ENCODE measurements around the gene GSTO2. TPM values are rescaled to one million over a fixed set of nuclear protein-coding genes. Genes with fewer than 3 reads are reported as not detected.

The GSTO2 gene
- total and polyA plus RNA-seq, 2 of the 13 experiments (the other 11 are each of a cell fraction or from before 2014, with no cell fraction given): 2.1 to 7.9 TPM

DNA sequence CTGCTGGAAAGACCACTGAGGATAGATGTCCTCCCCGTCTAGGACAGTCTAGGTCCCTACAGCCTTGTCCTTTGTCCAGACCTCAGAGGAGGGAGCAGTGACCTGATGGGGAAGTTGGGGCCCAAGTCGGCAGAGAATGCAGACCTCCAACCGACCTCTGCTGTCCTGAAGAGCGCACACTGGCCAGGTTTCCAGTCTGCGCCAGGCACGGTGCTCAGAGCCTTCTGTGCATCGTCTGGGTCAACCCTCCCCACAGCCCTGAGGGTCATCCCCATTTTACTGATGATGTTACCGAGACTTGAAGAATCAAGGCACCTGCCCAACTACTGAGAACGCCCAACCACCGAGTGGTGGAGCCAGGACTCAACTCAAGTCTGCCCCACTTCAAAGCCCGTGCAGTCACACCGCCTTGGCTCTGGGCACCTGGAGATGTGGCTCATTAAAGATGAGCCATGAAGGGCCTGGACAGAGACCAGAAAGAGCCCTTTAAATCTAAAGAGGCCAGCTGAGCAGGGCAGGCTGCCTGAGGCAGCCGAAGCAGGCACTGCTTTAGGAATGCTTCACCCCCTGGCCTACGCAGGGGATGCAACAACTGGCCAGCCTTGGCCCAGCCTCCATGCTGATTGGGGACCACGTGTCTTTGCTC, 64.9 kb downstream of the GSTO2 start (continued):
- TF ChIP-seq, protein P1, sequence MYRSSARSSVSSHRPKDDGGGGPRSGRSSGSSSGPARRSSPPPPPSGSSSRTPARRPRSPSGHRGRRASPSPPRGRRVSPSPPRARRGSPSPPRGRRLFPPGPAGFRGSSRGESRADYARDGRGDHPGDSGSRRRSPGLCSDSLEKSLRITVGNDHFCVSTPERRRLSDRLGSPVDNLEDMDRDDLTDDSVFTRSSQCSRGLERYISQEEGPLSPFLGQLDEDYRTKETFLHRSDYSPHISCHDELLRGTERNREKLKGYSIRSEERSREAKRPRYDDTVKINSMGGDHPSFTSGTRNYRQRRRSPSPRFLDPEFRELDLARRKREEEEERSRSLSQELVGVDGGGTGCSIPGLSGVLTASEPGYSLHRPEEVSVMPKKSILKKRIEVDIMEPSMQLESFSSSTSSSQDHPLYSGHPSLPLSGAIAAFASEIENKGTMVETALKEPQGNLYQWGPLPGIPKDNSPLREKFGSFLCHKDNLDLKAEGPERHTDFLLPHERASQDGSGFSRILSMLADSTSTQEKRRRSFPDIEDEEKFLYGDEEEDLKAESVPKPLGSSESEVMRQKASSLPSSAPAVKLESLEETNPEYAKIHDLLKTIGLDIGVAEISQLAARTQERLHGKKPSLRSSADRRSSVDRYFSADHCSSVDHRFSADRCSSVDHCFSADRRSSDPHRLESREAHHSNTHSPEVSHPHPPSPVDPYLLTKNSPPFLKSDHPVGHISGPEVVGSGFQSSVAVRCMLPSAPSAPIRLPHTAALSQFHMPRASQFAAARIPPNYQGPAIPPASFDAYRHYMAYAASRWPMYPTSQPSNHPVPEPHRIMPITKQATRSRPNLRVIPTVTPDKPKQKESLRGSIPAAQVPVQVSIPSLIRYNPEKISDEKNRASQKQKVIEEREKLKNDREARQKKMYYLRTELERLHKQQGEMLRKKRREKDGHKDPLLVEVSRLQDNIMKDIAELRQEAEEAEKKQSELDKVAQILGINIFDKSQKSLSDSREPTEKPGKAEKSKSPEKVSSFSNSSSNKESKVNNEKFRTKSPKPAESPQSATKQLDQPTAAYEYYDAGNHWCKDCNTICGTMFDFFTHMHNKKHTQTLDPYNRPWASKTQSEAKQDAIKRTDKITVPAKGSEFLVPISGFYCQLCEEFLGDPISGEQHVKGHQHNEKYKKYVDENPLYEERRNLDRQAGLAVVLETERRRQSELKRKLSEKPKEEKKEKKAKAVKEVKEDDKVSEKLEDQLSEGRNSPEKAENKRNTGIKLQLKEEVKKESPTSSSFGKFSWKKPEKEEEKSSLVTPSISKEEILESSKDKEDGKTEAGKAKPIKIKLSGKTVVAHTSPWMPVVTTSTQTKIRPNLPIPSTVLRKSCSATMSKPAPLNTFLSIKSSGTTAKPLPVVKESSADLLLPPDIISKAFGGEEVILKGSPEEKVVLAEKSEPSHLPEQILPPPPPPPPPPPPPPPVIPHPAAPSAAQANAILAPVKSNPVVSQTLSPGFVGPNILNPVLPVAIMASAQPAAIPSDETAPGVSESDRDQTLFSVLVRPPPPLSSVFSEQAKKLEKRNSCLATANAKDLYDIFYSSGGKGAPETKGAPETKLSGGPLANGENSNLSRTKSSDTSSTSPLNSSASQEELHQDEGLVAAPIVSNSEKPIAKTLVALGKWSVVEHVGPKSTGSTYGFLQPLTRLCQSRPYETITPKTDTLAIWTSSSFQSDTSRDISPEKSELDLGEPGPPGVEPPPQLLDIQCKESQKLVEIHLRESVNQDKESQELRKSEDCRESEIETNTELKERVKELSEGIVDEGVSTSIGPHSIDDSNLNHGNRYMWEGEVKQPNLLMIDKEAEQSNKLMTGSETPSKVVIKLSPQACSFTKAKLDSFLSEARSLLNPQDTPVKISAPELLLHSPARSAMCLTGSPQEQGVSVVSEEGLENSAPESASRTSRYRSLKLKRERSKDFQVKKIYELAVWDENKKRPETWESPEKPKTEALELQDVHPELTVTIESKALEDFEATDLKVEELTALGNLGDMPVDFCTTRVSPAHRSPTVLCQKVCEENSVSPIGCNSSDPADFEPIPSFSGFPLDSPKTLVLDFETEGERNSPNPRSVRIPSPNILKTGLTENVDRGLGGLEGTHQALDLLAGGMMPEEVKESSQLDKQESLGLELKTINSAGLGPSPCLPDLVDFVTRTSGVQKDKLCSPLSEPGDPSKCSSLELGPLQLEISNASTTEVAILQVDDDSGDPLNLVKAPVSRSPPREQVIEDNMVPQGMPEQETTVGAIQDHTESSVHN (CRISPR knock-in tag; IDR thresholded peaks at IDR 0.05): no peak
- TF ChIP-seq ZNF562 (CRISPR knock-in tag; IDR thresholded peaks at IDR 0.05; ENCODE audit: borderline replicate concordance) (no peak), IRF1 (CRISPR knock-in tag; IDR thresholded peaks at IDR 0.05; ENCODE audit: low read depth) (no peak), SP140L (CRISPR knock-in tag; IDR thresholded peaks at IDR 0.05; ENCODE audit: borderline replicate concordance) (no peak), ZSCAN5A (CRISPR knock-in tag; IDR thresholded peaks at IDR 0.05; ENCODE audit: borderline replicate concordance) (no peak), ZNF234 (CRISPR knock-in tag; conservative IDR thresholded peaks at IDR 0.05) (no peak)

Data from HepG2 (cell line).